ENCODE data around the gene ZBP1. TPM values are rescaled to one million over a fixed set of nuclear protein-coding genes. Genes with fewer than 3 reads are reported as not detected.

The ZBP1 gene
- total RNA-seq, 1 donor from 2014 or later: not detected

DNA sequence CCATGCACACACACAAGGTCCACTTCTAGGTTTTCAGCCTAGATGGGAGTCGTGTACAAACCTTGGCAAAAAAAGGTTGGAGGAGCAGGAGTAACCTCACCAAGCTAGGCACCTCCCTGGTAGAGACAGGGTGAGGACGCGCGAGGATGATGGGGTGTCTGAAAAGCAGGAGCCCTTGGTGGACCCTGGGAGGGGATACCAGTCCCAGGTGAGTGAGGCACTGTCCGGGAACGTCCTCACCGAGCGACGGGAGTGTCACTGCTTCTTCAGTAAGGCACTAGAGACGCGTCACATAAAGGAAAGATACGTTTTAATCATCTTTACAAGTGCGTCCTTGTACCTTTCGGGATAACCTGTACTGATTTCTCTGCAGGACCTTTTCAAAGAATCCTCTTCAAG, 29.4 kb upstream of the ZBP1 start:
- Mint-ChIP-seq H3K27me3 (ENCODE audit: low read depth) (no peaks in the 10 kb centered on the region), H3K27ac (no peak overlapping the region), H3K4me3 (no peak overlapping the region), H3K36me3 (peaks cover 25% of the 10 kb centered on the region), H3K4me1 (peaks cover 3% of the 10 kb centered on the region), H3K9me3 (peaks cover 10% of the 10 kb centered on the region)
- TF ChIP-seq CTCF (IDR thresholded peaks at IDR 0.05; ENCODE audit: unreplicated experiment): no peak
- no peak for DNase-seq (ENCODE audit: low spot score in 2 of 2, unreplicated experiment in 2 of 2)

- Mint-ChIP-seq H3K27ac (no peak overlapping the region), H3K36me3 (peaks cover 25% of the 10 kb centered on the region), H3K9me3 (peaks cover 15% of the 10 kb centered on the region), H3K4me3 (no peak overlapping the region), H3K27me3 (ENCODE audit: low read depth) (no peaks in the 10 kb centered on the region), H3K4me1 (no peaks in the 10 kb centered on the region)
- DNase-seq (ENCODE audit: low spot score in 2 of 2, unreplicated experiment in 2 of 2): no peak
- TF ChIP-seq CTCF (IDR thresholded peaks at IDR 0.05; ENCODE audit: unreplicated experiment): no peak
Measured at GRCh38 chr20:57648878-57649616, 28.8 kb upstream of the ZBP1 start.

GRCh38 chr20:57647933-57648785, 27.9 kb upstream of the ZBP1 start:
- no peak for TF ChIP-seq CTCF (IDR thresholded peaks at IDR 0.05; ENCODE audit: unreplicated experiment)
- peaks cover 25% of the 10 kb centered on the region for H3K36me3 Mint-ChIP-seq
- H3K27me3 Mint-ChIP-seq (ENCODE audit: low read depth): no peaks in the 10 kb centered on the region
- H3K27ac Mint-ChIP-seq: no peak overlapping the region
- no peak overlapping the region for H3K4me3 Mint-ChIP-seq
- no peak for DNase-seq (ENCODE audit: low spot score in 2 of 2, unreplicated experiment in 2 of 2)
- H3K4me1 Mint-ChIP-seq: no peaks in the 10 kb centered on the region
- peaks cover 20% of the 10 kb centered on the region for H3K9me3 Mint-ChIP-seq

- H3K27me3 Mint-ChIP-seq (ENCODE audit: low read depth): peaks cover 1% of the 10 kb centered on the region
- no peak for TF ChIP-seq CTCF (IDR thresholded peaks at IDR 0.05; ENCODE audit: unreplicated experiment)
- no peak overlapping the region for H3K4me3 Mint-ChIP-seq
Measured at GRCh38 chr20:57647006-57647932, 27.0 kb upstream of the ZBP1 start.

GRCh38 chr20:57638895-57639236, 18.6 kb upstream of the ZBP1 start:
- Mint-ChIP-seq H3K4me1 (no peaks in the 10 kb centered on the region), H3K36me3 (peaks cover 3% of the 10 kb centered on the region), H3K27me3 (ENCODE audit: low read depth) (peaks cover 44% of the 10 kb centered on the region), H3K27ac (no peak overlapping the region), H3K9me3 (peaks cover 47% of the 10 kb centered on the region), H3K4me3 (no peak overlapping the region)
- TF ChIP-seq CTCF (IDR thresholded peaks at IDR 0.05; ENCODE audit: unreplicated experiment): no peak
- DNase-seq (ENCODE audit: low spot score in 2 of 2, unreplicated experiment in 2 of 2): no peak

More at GRCh38 chr20:57647006-57647932, 27.0 kb upstream of the ZBP1 start:
- H3K27ac Mint-ChIP-seq: no peak overlapping the region
- DNase-seq (ENCODE audit: low spot score in 2 of 2, unreplicated experiment in 2 of 2): no peak
- no peaks in the 10 kb centered on the region for H3K4me1 Mint-ChIP-seq
- peaks cover 27% of the 10 kb centered on the region for H3K9me3 Mint-ChIP-seq
- H3K36me3 Mint-ChIP-seq: peaks cover 25% of the 10 kb centered on the region

All from mesothelial cell of epicardium (in vitro differentiated cells).